Brain microvascular endothelial cell (primary cell): Measurements from ENCODE around the gene ADGRD1.

Experiments
- DNase-seq: peaks from one replicate; pipeline ENCODE4 v3.0.0-alpha.2; 2020
- H3K27ac ChIP-seq: fragments of 250-450 bp; sonication (Bioruptor Pico); 2 replicates; pipeline ENCODE4 v1.5.1; 2020; ENCODE audit warnings: mild to moderate bottlenecking, moderate library complexity
- H3K27me3 ChIP-seq: fragments of 250-450 bp; sonication (Bioruptor Pico); replicated peaks from 2 replicates; pipeline ENCODE4 v1.5.1; 2020; ENCODE audit warnings: mild to moderate bottlenecking
- H3K36me3 ChIP-seq: fragments of 250-450 bp; sonication (Bioruptor Pico); replicated peaks from 2 replicates; pipeline ENCODE4 v1.5.1; 2020; ENCODE audit warnings: mild to moderate bottlenecking
- H3K4me3 ChIP-seq: 2 replicates; pipeline ENCODE4 v1.5.1; 2011; ENCODE audit warnings: low read depth, mild to moderate bottlenecking, control low read depth, low read length, moderate library complexity
- CTCF ChIP-seq: IDR thresholded peaks from 2 replicates; pipeline ENCODE4 v1.5.1; 2011; ENCODE audit warnings: low read depth, mild to moderate bottlenecking, moderate library complexity, low read length, control low read depth, inconsistent platforms; ENCODE audit errors: missing control alignments
- in situ Hi-C: cut with HindIII; loops from 2 replicates; pipeline ENCODE4 v1.10.0; 2017; ENCODE audit warnings: low sequenced_read_pairs, low pct_ligation_motif_present

The ADGRD1 gene

DNA sequence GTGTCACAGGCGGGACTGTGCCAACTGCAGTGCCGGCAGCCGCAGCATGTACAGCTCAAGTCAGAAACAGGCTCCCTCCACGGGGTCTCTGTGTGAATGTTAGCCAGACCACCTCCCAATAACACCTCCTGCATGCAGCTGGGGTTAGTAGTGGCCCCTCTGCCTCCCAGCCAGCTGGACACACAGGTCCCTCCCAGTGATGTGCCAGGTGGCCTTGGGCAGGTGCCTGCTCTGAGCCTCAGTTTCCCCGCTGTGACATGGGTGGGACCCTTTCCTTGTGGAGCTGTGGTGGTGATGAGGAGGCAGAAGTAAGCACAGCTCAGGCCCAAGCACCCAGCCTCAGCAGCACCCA, 139.9 kb downstream of the ADGRD1 start:
- TF ChIP-seq CTCF: no peak
- in situ Hi-C loops: no loop called here

GRCh38 chr12:131093971-131094830, 140.5 kb downstream of the ADGRD1 start:
- no peak for DNase-seq
- Histone ChIP-seq H3K27ac (no peak overlapping the region), H3K27me3 (no peaks in the 10 kb centered on the region), H3K4me3 (no peak overlapping the region), H3K36me3 (no peaks in the 10 kb centered on the region)
- no peak for TF ChIP-seq CTCF
- in situ Hi-C loops: no loop called here

More for the DNA sequence above, 139.9 kb downstream of the ADGRD1 start:
- DNase-seq: no peak
- H3K27ac ChIP-seq: no peak overlapping the region
- no peak overlapping the region for H3K4me3 ChIP-seq
- H3K27me3 ChIP-seq: no peaks in the 10 kb centered on the region
- no peaks in the 10 kb centered on the region for H3K36me3 ChIP-seq

DNA sequence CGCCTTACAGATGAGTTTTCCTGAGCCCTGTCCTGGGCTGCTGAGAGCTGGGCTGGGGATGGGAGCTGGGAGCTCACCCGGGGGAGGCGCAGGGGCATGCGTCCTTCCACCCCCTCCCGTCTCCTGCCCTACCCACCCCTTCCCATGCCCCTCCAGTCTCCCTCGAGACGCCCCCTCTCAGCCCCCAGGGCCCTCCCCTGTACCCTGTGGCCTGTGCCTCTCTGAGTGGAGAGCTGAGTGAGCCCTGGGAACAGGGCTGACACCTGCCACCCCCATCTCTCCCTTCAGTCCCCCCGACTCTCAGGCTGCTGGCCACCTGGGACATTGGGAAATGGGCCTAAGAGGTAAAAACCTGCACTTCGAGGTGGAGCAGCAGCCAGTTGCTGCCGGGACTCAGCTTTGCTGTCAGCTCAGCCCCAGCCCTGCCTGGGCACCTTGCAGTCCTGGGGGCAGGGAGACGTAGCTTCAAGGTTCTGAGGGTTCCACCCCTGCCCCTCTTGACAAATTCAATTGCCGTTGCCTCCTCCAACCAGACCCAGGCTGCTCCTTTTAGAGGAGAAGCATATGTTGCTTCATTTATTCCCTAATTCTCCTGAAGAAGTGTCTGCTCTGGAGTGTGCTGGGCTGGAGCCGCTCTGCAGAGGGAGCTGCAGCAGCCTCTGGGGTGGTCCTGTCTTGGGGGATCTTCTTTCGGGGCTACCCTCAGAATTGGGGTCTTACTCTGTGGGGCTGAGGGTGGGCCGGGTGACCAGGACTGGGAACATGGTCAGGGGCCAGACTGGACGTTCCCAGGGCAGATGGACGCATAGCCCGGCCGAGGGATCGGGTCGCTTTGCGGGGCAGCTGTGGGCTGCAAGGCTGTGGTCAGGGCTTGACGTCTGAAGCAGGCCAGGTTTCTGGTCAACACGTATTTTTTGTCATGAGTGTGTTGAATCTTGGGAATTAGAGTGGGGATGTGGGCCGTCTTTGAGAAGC, 141.4 kb downstream of the ADGRD1 start:
- Histone ChIP-seq H3K27ac (no peak overlapping the region), H3K27me3 (no peaks in the 10 kb centered on the region), H3K36me3 (no peaks in the 10 kb centered on the region), H3K4me3 (no peak overlapping the region)
- no peak for TF ChIP-seq CTCF
- in situ Hi-C loops: no loop called here
- DNase-seq: no peak

DNA sequence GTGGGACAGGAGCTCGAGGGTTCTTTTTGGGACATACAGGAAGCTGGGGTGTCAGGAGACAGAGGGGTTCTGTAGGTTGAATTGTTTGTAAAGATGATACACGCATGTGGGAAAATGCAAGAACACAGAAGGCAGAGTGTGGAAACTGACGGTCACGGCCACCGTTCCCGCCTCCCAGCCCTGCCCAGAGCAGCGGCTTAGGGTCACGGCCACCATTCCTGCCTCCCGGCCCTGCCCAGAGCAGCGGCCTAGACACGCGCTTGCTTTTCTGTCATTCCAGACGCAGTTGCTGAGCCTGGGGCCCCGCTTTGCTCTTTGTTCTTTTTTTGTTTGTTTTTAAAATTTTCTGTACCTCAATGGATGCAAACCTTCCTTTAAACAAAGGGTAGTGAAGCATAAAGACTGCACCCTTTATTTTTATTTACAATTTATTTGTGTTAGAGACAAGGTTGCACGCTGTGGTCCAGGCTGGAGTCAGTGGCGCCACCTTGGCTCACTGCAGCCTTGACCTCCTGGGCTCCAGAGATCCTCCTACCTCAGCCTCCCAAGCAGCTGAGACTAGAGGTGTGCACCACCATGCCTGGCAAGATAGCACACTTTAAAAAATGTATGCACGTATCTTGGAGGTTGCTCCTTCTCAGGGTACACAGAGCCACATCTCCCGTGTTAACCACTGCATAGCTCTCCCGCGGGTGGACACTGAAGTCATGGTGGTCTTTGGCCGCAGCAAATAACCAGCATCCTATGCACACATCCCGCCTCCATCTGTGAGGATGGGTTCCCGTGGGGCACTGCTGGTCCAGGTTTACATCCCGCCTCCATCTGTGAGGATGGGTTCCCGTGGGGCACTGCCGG, 142.3 kb downstream of the ADGRD1 start:
- H3K4me3 ChIP-seq: no peak overlapping the region
- no peaks in the 10 kb centered on the region for H3K36me3 ChIP-seq
- H3K27ac ChIP-seq: no peak overlapping the region
- no peaks in the 10 kb centered on the region for H3K27me3 ChIP-seq
- in situ Hi-C loops: no loop called here
- no peak for DNase-seq
- TF ChIP-seq CTCF: no peak

DNA sequence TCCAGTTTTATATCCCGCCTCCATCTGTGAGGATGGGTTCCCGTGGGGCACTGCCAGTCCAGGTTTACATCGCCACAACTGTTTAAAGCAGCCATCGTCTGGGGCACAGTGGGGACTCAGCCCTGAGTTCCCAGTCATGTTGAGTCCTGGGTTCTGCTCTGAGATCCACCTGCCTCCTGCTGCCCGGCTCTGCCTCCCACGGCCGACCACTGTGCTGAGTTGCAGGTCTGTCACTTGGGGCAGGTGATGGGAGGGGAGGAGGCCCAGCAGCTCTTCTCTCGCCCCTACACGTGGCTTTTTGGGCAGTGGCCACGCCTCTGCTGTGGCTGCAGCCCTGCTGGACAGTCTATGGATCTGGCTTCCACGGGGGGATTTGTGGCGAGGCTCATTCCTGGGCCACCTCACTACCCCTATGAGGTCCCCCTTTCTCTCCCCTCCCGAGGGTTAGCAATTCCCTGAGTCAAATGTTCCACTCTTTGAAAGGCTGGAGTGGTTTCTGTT, 143.0 kb downstream of the ADGRD1 start:
- Histone ChIP-seq H3K36me3 (no peaks in the 10 kb centered on the region), H3K4me3 (no peak overlapping the region), H3K27ac (no peak overlapping the region), H3K27me3 (no peaks in the 10 kb centered on the region)
- in situ Hi-C loops: no loop called here
- TF ChIP-seq CTCF: no peak
- no peak for DNase-seq
